Smooth muscle cell (in vitro differentiated cells): ENCODE measurements around the gene ZIC3. TPM values are rescaled to one million over a fixed set of nuclear protein-coding genes. Genes with fewer than 3 reads are reported as not detected.
"Not testable (repeated sequence)": the region's sequence is repeated elsewhere in the genome, so short reads cannot be mapped to it uniquely, and the experiment has no call there.

Experiments used
- DNase-seq: peaks from one replicate; lab custom pipeline; 2025; ENCODE audit not compliant: unreplicated experiment; lab: John Stamatoyannopoulos, UW
- H2AFZ ChIP-seq: fragments of 200-600 bp; sonication (generic); 2 replicates; pipeline ENCODE4 v1.6.0; 2016; ENCODE audit warnings: antibody characterized with exemption, low read depth, mild to moderate bottlenecking
- H3F3A ChIP-seq: fragments of 200-600 bp; sonication (generic); 2 replicates; pipeline ENCODE4 v1.6.0; 2017; ENCODE audit warnings: antibody characterized with exemption, low read depth
- H3K27ac ChIP-seq: fragments of 200-600 bp; sonication (generic); 2 replicates; pipeline ENCODE4 v1.5.1; 2016; ENCODE audit warnings: low read depth, mild to moderate bottlenecking
- H3K27me3 ChIP-seq: fragments of 200-600 bp; sonication (generic); 2 replicates; pipeline ENCODE4 v1.6.1; 2016; ENCODE audit warnings: low read depth, mild to moderate bottlenecking
- H3K36me3 ChIP-seq: fragments of 200-600 bp; sonication (generic); 2 replicates; pipeline ENCODE4 v1.5.1; 2016; ENCODE audit warnings: low read depth
- H3K4me1 ChIP-seq: fragments of 200-600 bp; sonication (generic); 2 replicates; pipeline ENCODE4 v1.5.1; 2016; ENCODE audit warnings: low read depth
- H3K4me2 ChIP-seq: fragments of 200-600 bp; sonication (generic); 2 replicates; pipeline ENCODE4 v1.6.0; 2016; ENCODE audit warnings: mild to moderate bottlenecking
- H3K4me3 ChIP-seq: fragments of 200-600 bp; sonication (generic); 2 replicates; pipeline ENCODE4 v1.5.1; 2016; ENCODE audit warnings: mild to moderate bottlenecking
- H3K79me2 ChIP-seq: fragments of 200-600 bp; sonication (generic); 2 replicates; pipeline ENCODE4 v1.6.0; 2016; ENCODE audit warnings: low read depth, mild to moderate bottlenecking
- H3K9ac ChIP-seq: fragments of 200-600 bp; sonication (generic); 2 replicates; pipeline ENCODE4 v1.6.0; 2016; ENCODE audit warnings: low read depth
- H3K9me3 ChIP-seq: fragments of 200-600 bp; sonication (generic); replicated peaks from 2 replicates; pipeline ENCODE4 v1.5.1; 2016; ENCODE audit warnings: low read depth
- H4K20me1 ChIP-seq: fragments of 200-600 bp; sonication (generic); 2 replicates; pipeline ENCODE4 v1.6.0; 2016; ENCODE audit warnings: low read depth
- CTCF ChIP-seq: fragments of 200-600 bp; sonication (generic); IDR thresholded peaks from 2 replicates; pipeline ENCODE4 v1.5.1; 2017; ENCODE audit warnings: borderline replicate concordance, mild to moderate bottlenecking, antibody characterized with exemption; ENCODE audit not compliant: insufficient read depth, poor library complexity, severe bottlenecking
- WGBS: methylation state at CpG from one replicate; pipeline ENCODE4 v1.1.7; 2016; ENCODE audit warnings: low lambda C conversion rate; 5-methylcytosine and 5-hydroxymethylcytosine counted together
- polyA plus RNA-seq: library from polyadenylated mRNA; unstranded; fragments of >200 nt; fragmentation: Nextera tagmentation; extraction: Ambion mirVana; gene quantifications from 2 replicates; pipeline ENCODE4 v1.2.1, GENCODE V29; 2016
- total RNA-seq: library from RNA; depleted of rRNA; stranded (reverse); fragments of >200 nt; gene quantifications from 2 replicates; pipeline ENCODE4 v1.2.3, GENCODE V29; 2014

ZIC3 gene
- total and polyA plus RNA-seq, 2 experiments from 2014 or later, result 0.09 TPM; not detected in 1

DNA sequence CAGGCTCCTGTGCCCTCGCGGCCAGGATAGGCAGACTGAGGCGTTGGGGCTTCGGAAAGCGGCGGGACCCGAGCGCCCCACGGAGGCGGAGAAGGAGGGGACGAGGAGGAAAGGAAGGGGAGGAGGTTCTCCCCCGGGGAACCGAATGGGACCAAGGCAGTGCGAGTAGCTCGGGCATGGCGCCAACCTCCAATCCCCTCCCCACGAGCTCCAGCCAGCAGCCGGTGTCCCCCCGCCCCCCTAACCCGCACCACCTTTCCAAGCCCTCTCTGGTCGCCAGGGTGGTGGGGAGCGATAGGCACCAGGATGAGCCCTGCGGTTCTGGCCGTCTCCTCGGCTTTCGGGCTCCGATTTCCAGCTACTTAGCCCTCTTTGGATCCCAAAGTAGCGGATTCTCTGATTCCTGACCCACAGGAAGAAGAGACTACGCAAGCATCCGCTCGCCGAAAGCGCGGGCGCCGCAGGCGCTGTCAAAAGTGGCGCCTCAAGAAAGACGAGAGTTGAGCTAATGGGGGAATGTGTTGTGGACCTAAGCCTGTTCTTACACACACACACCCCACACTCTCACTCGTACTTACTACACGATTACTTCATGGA, 15.2 kb upstream of the ZIC3 start:
- Histone ChIP-seq H3K27me3 (peaks cover 76% of the 10 kb centered on the region), H3K79me2 (no peaks in the 10 kb centered on the region), H3K27ac (no peak overlapping the region), H2AFZ (no peak overlapping the region), H3K4me1 (no peaks in the 10 kb centered on the region), H3F3A (no peaks in the 10 kb centered on the region), H3K4me2 (peak overlapping the region; percentile 69), H4K20me1 (no peaks in the 10 kb centered on the region), H3K9me3 (no peaks in the 10 kb centered on the region), H3K36me3 (no peaks in the 10 kb centered on the region), H3K9ac (no peak overlapping the region), H3K4me3 (peak overlapping the region; percentile 23)
- no peak for DNase-seq
- no peak for TF ChIP-seq CTCF
- 41% methylated on average over 38 of the region's 41 CpGs for WGBS

GRCh38 chrX:137552098-137552497, 13.8 kb upstream of the ZIC3 start:
- not testable (repeated sequence) for H2AFZ ChIP-seq, H3K4me3 ChIP-seq, H3K9me3 ChIP-seq, H3K9ac ChIP-seq, H3K4me1 ChIP-seq, H3K79me2 ChIP-seq, H3K27ac ChIP-seq, DNase-seq, H4K20me1 ChIP-seq, H3K4me2 ChIP-seq, H3K36me3 ChIP-seq, H3F3A ChIP-seq
- 91% methylated on average over 4 of the region's 4 CpGs for WGBS
- peaks cover 64% of the 10 kb centered on the region for H3K27me3 ChIP-seq

DNA sequence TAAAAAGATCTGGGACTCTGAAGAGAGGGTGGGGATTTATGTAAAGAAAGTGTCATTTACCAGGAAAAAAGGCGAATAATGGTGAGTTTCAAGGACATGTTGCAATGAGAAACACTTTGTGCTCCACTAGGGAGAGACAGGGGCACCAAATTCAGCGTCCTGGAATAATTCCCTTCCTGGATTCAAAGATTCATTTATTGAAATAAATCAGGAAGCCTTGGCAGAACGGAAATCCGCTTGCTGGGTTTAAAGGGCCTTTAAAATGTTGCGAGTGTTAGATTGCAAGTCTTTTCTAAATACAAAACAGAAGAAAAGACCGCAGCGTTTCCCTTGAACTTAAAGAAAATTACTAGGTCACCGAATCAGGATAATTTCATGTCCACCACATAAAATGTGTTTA, 3.8 kb upstream of the ZIC3 start:
- no peak overlapping the region for H3K4me3 ChIP-seq
- no peaks in the 10 kb centered on the region for H3K36me3 ChIP-seq
- H3K79me2 ChIP-seq, result no peaks in the 10 kb centered on the region
- 43% methylated on average over 8 of the region's 8 CpGs for WGBS
- no peaks in the 10 kb centered on the region for H4K20me1 ChIP-seq
- H3K27me3 ChIP-seq, result peaks cover 50% of the 10 kb centered on the region
- no peak overlapping the region for H3K27ac ChIP-seq
- no peak for DNase-seq
- no peak overlapping the region for H2AFZ ChIP-seq
- H3K4me1 ChIP-seq, result no peaks in the 10 kb centered on the region
- peaks cover 3% of the 10 kb centered on the region for H3K9me3 ChIP-seq
- H3F3A ChIP-seq, result no peaks in the 10 kb centered on the region
- no peak for TF ChIP-seq CTCF
- no peak overlapping the region for H3K4me2 ChIP-seq
- H3K9ac ChIP-seq, result no peak overlapping the region

DNA sequence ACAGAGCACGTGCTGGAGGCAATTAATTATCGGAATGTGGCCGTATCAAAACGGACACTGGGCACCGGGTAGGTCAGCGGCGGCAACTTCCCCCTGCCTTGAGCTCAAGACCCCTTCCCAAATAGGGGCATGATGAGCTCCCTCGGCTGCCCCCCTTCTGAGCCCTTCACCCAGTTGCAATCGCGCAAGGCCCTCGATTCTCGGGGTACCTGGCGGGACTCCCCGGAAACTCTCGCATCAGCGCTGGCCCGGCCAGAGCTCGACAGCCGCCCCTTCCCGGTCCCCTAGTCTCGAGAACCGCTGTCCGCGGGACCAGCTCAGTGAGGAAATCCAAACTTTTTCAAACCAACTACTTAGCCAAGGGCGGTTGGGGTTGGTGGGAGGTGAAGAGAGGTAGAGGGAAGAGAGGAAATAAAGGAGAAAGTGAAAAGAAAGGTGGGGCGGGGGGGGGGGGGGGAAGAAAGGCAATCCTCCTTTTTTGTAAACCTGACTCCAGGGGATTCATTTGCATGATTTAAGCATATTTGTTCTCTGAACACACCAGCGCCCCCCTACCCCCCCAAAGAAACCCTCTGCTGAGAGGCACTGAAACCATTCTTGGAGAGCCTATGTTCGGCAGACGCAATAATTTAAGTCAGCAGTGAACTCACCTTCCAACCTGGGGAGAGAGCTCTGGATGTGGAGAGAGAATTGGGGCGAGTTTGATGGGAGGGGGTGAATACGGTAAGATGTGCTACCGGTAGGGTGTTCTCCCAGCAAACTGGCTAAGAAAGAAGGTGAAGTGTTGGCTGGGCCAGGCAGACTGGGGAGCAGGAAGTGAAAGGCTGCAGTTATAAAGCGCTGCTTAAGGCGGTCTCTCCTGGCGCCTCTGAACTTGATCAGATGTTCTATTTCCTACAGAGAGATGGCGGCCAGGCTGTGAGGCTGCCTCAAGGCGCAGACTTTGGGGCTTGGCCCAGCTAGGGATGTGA, 2.0 kb upstream of the ZIC3 start:
- Histone ChIP-seq H3K4me2 (no peak overlapping the region), H3K27me3 (peaks cover 69% of the 10 kb centered on the region), H3K4me3 (no peak overlapping the region), H3K79me2 (no peaks in the 10 kb centered on the region), H3K27ac (no peak overlapping the region), H3K4me1 (no peaks in the 10 kb centered on the region), H4K20me1 (no peaks in the 10 kb centered on the region), H3K36me3 (no peaks in the 10 kb centered on the region), H3K9me3 (peaks cover 3% of the 10 kb centered on the region), H3F3A (no peaks in the 10 kb centered on the region), H2AFZ (no peak overlapping the region), H3K9ac (no peak overlapping the region)
- WGBS, result 39% methylated on average over 36 of the region's 37 CpGs
- TF ChIP-seq CTCF, result no peak
- no peak for DNase-seq
